Esophagus squamous epithelium (tissue), 5 donors: ENCODE data around the gene FBXO24. TPM values are rescaled to one million over a fixed set of nuclear protein-coding genes. Genes with fewer than 3 reads are reported as not detected.

ENCODE experiments used
- DNase-seq: peaks from one replicate; lab custom pipeline; 2025; lab: John Stamatoyannopoulos, UW
- H3K27ac ChIP-seq, 4 donors: fragments of 200-600 bp; sonication (generic); one replicate each; pipeline ENCODE4 v1.5.1; 2016 to 2019; ENCODE audit warnings: mild to moderate bottlenecking in 1 of 4
- H3K27me3 ChIP-seq, 4 donors: fragments of 200-600 bp; sonication (generic); 1 replicate in 3 of 4; 2 replicates in 1 of 4; pipeline versions ENCODE4 v1.5.1 to v1.6.0; 2017 to 2021; ENCODE audit warnings: antibody characterized with exemption in 1 of 4
- H3K36me3 ChIP-seq, 3 donors: fragments of 200-600 bp; sonication (generic); one replicate each; pipeline ENCODE4 v1.5.1; 2016 to 2019
- H3K4me1 ChIP-seq, 3 donors: fragments of 200-600 bp; sonication (generic); one replicate each; pipeline ENCODE4 v1.5.1; 2017 to 2019
- H3K4me3 ChIP-seq, 4 donors: fragments of 200-600 bp; sonication (generic); 1 replicate in 3 of 4; 2 replicates in 1 of 4; pipeline ENCODE4 v1.5.1; 2016 to 2019; ENCODE audit warnings: mild to moderate bottlenecking in 2 of 4, moderate library complexity in 1 of 4
- H3K9me3 ChIP-seq, 3 donors: fragments of 200-600 bp; sonication (generic); one replicate each; pipeline ENCODE4 v1.5.1; 2016 to 2019
- CTCF ChIP-seq, 6 experiments: fragments of 450-650 bp in 4 of 6; fragments of 200-600 bp in 2 of 6; sonication (generic) in 2 of 6; IDR thresholded peaks; one replicate each; pipeline ENCODE4 v1.5.1; 2016 to 2019; ENCODE audit warnings: antibody characterized with exemption in 6 of 6, mild to moderate bottlenecking in 4 of 6, moderate library complexity in 4 of 6
- POLR2A ChIP-seq, 4 donors: fragments of 450-650 bp; IDR thresholded peaks; one replicate each; pipeline ENCODE4 v1.6.1; 2017; ENCODE audit warnings: antibody characterized with exemption in 4 of 4, mild to moderate bottlenecking in 4 of 4, moderate library complexity in 3 of 4
- WGBS, 2 donors: methylation state at CpG; one replicate each; pipeline ENCODE4 v1.1.5; 2018; 5-methylcytosine and 5-hydroxymethylcytosine counted together
- intact Hi-C: fragments of 100-400 bp; cut with DNase I; formaldehyde crosslinking; loops from one replicate; pipeline ENCODE4 v1.15.0; 2022
- total RNA-seq, 4 donors: library from RNA; depleted of rRNA; stranded (reverse); fragments of >200 nt; gene quantifications; one replicate each; pipeline ENCODE4 v1.1.0, GENCODE V29; 2016
- donor health status: DM: yes; HTN: yes; CAD: no.

Gene FBXO24
- total RNA-seq, 4 donors from 2014 or later: 0.19 to 1.6 (median 0.29) TPM; not detected in 1

GRCh38 chr7:100626055-100626454, 39.9 kb downstream of the FBXO24 start:
- Histone ChIP-seq H3K4me1 (peaks cover 4 to 20% (median 4%) of the 10 kb centered on the region in 3 donors), H3K27me3 (no peaks in the 10 kb centered on the region), H3K9me3 (no peaks in the 10 kb centered on the region), H3K27ac (peak overlapping the region in 2 of 4 donors; percentile 10 to 65), H3K4me3 (peak overlapping the region; percentile 12 to 63 (median 34)), H3K36me3 (no peaks in the 10 kb centered on the region)
- intact Hi-C loops: no loop called here
- 10 to 13% methylated on average over 3 of the region's 3 CpGs for WGBS, 2 donors
- no peak for DNase-seq
- TF ChIP-seq CTCF (IDR thresholded peaks at IDR 0.05): no peak

- DNase-seq: no peak
- Histone ChIP-seq H3K27ac (peak overlapping the region; percentile 10 to 65 (median 56)), H3K36me3 (no peaks in the 10 kb centered on the region), H3K4me3 (peak overlapping the region; percentile 12 to 63 (median 34)), H3K4me1 (peaks cover 4 to 20% (median 4%) of the 10 kb centered on the region in 3 donors), H3K27me3 (no peaks in the 10 kb centered on the region), H3K9me3 (no peaks in the 10 kb centered on the region)
- WGBS, 2 donors: 11 to 51% methylated on average over 2 to 6 of the region's 37 CpGs
- intact Hi-C loops: no loop called here
- TF ChIP-seq CTCF (IDR thresholded peaks at IDR 0.05) (no peak), POLR2A (IDR thresholded peaks at IDR 0.05) (peak in 1 of 4 donors; percentile 27)
These were observed 40.6 kb downstream of the FBXO24 start for GRCh38 chr7:100626530-100627237.

DNA sequence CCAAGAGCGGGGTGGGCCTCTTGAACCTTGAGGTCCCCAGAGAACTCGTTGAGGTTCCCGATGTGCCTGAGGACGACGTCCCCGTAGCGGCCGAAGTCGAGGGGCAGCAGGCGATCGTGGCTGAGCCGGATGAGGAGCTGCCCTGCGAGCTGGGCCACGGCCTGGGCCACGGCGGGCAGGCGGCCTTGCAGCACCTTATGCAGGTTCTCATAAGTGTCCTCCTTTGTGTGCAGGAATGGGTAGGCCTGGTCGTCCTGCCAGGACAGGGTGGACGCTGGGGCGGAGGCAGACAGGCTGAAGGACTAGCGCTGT, 41.1 kb downstream of the FBXO24 start:
- peak overlapping the region in 1 of 4 donors; percentile 63 for H3K4me3 ChIP-seq
- 100% methylated on average over 1 of the region's 21 CpGs; no CpG with 5 or more reads in 1 of the 2 donors for WGBS, 2 donors
- TF ChIP-seq POLR2A (IDR thresholded peaks at IDR 0.05): no peak
- no peak for TF ChIP-seq CTCF (IDR thresholded peaks at IDR 0.05)
- DNase-seq: no peak
- H3K27me3 ChIP-seq: no peaks in the 10 kb centered on the region
- intact Hi-C loops: no loop called here
- no peaks in the 10 kb centered on the region for H3K36me3 ChIP-seq
- peak overlapping the region in 1 of 4 donors; percentile 49 for H3K27ac ChIP-seq
- no peaks in the 10 kb centered on the region for H3K9me3 ChIP-seq
- H3K4me1 ChIP-seq: peaks cover 4 to 20% (median 4%) of the 10 kb centered on the region in 3 donors

GRCh38 chr7:100629117-100629716, 43.1 kb downstream of the FBXO24 start:
- intact Hi-C loops: no loop called here
- WGBS, 2 donors: 79 to 88% methylated on average over 3 to 8 of the region's 11 CpGs
- H3K4me3 ChIP-seq: no peak overlapping the region
- DNase-seq: no peak
- H3K4me1 ChIP-seq: peaks cover 10 to 32% (median 13%) of the 10 kb centered on the region in 3 donors
- H3K36me3 ChIP-seq: no peaks in the 10 kb centered on the region
- H3K27me3 ChIP-seq: peaks cover 0 to 12% (median 0%) of the 10 kb centered on the region in 4 donors
- H3K9me3 ChIP-seq: no peaks in the 10 kb centered on the region
- TF ChIP-seq CTCF (IDR thresholded peaks at IDR 0.05) (peak in 2 of 6 experiments; percentile 12 to 34), POLR2A (IDR thresholded peaks at IDR 0.05) (no peak)
- no peak overlapping the region for H3K27ac ChIP-seq

DNA sequence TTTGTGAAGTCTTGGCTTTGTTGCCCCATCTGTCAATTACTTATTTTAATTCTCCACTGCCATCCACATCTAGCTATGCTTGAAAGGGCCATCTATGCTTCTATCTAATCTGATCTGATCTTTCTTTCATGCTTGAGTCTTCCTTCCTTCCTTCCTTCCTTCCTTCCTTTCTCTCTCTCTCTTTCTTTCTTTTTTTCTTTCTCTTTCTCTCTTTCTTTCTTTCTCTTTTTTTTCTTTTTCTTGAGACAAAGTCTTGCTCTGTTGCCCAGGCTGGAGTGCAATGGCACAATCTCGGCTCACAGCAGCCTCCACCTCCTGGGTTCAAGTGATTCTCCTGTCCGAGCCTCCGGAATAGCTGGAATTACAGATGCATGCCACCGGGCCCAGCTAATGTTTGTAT, 43.9 kb downstream of the FBXO24 start:
- Histone ChIP-seq H3K9me3 (no peaks in the 10 kb centered on the region), H3K4me1 (peaks cover 10 to 30% (median 13%) of the 10 kb centered on the region in 3 donors), H3K27me3 (peaks cover 0 to 20% (median 0%) of the 10 kb centered on the region in 4 donors), H3K4me3 (no peak overlapping the region), H3K36me3 (no peaks in the 10 kb centered on the region), H3K27ac (no peak overlapping the region)
- no peak for DNase-seq
- TF ChIP-seq CTCF (IDR thresholded peaks at IDR 0.05) (no peak), POLR2A (IDR thresholded peaks at IDR 0.05) (no peak)
- 88% methylated on average over 4 of the region's 4 CpGs; no CpG with 5 or more reads in 1 of the 2 donors for WGBS, 2 donors
- intact Hi-C loops: no loop called here
